AG09309 (cell line): ENCODE data around the gene AK9.

ENCODE experiments used
- DNase-seq: peaks from one replicate; pipeline ENCODE4 v3.0.0-alpha.2; 2010; ENCODE audit warnings: low read depth
- H3K4me3 ChIP-seq: 2 replicates; pipeline ENCODE4 v1.5.1; 2011; ENCODE audit warnings: mild to moderate bottlenecking, low read depth, low read length, moderate library complexity; ENCODE audit not compliant: control insufficient read depth
- TF ChIP-seq, protein P1 (sequence below): IDR thresholded peaks from 2 replicates; pipeline ENCODE4 v1.5.1; 2011; ENCODE audit warnings: mild to moderate bottlenecking, low read depth, low read length, inconsistent platforms; ENCODE audit not compliant: insufficient read depth, control insufficient read depth; ENCODE audit errors: missing control alignments

Gene AK9

DNA sequence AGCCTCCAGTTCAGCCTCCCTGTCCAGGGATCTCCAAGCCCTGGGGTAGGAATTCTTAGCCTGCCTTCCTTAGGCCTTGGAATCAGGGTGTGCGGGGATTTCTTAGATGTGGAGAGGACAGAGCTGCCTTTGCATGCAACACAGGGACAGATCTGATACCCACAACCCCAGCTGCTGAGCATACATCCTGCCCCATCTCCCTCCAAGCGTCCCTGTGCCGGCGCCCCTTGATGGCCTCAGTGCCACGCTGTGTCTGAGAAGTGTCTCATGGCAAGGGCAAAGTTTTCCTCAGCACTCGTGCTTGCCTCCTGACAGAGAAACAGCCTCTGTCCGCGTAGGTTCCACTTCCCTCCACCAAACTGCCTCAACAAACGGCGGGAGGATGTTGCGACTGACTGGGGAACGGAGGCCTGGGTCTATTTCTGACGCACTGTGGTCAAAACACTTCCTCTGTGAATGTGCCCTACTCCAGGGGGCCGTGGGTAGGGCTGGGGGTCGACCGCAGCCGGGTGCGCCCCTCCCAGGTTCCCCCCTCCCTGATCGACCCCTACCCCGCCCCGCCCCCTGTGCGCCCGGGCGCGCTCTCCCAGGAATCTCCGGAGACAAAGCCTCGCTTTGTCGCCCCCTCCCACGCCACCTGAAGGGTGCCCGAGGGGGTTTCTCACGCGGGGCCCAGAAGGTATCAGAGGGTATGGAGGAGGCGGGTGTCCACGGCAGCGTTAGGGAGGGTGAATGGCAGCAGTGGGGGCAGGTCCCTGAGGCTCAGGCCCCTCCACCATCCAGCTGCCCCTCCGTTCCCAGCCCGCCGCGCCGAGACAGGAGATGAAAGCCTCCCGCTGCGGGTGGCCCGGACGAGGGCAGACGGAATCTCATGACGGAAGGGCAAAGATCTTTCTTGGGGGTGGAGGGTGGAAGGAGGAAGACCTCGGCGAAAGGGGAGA, 236.2 kb downstream of the AK9 start:
- DNase-seq: no peak
- peak overlapping the region; percentile 95 for H3K4me3 ChIP-seq
- TF ChIP-seq, protein P1, sequence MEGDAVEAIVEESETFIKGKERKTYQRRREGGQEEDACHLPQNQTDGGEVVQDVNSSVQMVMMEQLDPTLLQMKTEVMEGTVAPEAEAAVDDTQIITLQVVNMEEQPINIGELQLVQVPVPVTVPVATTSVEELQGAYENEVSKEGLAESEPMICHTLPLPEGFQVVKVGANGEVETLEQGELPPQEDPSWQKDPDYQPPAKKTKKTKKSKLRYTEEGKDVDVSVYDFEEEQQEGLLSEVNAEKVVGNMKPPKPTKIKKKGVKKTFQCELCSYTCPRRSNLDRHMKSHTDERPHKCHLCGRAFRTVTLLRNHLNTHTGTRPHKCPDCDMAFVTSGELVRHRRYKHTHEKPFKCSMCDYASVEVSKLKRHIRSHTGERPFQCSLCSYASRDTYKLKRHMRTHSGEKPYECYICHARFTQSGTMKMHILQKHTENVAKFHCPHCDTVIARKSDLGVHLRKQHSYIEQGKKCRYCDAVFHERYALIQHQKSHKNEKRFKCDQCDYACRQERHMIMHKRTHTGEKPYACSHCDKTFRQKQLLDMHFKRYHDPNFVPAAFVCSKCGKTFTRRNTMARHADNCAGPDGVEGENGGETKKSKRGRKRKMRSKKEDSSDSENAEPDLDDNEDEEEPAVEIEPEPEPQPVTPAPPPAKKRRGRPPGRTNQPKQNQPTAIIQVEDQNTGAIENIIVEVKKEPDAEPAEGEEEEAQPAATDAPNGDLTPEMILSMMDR: no peak

DNA sequence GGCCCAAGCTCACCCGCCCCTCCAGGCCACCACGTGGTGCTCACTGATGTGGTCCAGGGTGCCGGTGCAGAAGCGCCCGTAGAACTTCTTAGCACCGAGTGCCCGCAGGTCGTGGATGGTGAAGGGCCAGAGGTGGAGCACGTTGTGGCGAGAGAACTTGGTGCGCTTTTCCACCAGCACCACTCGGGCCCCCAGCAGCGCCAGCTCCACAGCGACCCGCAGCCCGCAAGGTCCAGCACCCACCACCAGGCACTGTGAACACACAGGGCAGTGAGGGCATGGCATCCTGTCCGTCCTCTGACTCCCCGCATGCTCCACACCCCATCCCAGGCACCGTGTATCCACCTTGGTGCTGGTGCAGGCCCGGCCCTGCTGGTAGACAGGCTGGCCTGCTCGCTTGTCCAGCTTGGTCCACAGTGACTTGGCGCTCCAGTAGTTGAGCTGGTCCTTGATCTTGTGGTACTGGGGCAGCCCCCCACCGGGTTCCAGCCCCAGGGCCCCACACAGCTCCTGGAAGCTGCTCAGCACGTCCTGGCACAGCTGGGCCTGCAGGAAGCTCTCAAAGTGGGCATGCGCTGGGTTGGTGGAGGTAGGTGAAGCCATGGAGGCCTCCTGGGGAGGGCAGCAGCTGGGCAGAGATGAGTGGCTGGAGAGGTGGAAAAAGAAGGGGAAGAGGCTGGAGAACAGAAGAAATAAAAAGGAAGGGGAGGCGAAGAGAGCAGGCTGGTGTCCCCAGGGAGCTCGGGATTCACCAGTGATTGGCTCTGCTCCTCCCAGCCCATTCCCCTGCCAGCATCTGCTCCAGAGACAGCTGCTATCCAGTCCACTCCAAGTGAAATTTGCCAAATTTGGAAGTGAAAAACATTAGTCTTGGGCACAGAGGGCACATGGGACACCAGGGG, 237.2 kb downstream of the AK9 start:
- DNase-seq: no peak
- peak overlapping the region; percentile 95 for H3K4me3 ChIP-seq
- TF ChIP-seq, protein P1: no peak

DNA sequence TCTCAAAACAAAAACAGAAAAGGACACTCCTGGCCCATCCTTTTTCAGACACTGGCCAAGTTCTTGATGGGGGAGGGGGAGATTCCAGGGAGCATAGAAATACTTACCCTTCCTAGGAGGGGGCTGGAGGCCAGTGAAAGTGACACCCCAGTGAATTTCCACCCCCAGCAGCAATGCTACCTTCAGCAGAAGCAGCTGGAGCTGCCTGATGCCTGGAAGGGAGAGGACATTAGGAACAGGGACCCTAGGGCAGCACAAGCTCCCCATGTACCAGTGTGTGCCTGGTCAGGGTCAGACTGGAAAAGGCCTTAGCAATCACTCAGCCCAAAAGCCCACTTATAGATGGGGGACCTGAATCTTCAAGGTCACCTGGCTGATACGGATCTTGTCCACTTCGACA, 237.8 kb downstream of the AK9 start:
- TF ChIP-seq, protein P1: no peak
- DNase-seq: no peak
- H3K4me3 ChIP-seq: no peak overlapping the region

DNA sequence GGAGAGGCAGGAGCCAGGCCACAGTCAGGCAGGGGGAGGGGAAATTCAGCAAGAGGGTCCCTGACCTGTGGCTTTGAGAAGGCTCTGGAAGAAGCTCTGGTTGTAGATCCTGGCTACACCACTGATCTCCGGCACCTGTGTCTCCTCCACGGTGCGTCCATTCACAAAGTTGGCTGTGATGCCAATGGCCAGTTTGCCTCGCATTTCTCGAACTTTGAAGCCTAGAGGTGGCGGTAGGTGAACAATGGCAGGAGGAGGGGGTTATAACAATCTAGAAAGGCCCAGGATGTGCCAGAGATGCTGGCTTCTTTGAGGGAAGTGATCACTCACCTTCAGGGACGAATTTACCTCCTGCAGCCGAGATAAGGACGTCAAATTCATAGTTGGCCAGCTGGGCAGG, 238.8 kb downstream of the AK9 start:
- DNase-seq: no peak
- TF ChIP-seq, protein P1: no peak
- H3K4me3 ChIP-seq: no peak overlapping the region

DNA sequence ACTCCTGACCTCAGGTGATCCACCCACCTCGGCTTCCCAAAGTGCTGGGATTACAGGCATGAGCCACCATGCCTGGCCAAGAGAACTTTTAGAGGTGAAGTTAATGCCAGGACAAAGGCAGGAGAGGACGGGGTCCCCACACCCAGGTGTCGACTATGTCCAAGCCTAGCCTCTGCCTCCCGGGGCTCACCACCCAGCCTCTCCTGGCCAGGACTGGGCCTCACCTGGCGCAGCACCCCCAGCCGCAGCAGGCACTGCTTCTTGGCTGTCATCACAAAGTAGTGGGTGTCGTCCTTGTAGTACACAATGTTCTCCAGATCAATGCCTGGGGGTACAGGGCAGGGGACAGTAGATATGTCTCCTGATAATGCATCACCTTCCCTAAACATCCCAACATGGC, 239.6 kb downstream of the AK9 start:
- no peak overlapping the region for H3K4me3 ChIP-seq
- no peak for DNase-seq
- TF ChIP-seq, protein P1: no peak

DNA sequence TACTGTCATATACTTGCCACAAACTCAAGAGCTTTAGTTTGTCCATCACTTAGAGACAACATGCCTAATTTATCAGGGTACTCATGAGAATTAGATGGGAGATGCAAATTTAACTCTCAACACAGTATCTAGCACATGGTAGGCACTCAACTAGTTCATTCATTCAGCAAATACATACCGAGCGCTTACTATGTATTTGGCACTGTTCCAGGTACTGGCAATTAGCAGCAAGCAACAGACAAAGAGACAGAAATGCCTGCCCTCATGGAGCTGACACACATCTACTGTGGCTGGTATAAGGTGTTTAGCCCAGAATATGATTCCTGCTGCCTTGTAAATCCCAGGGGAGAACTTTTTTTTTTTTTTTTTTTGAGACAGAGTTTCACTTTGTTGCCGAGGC, 240.2 kb downstream of the AK9 start:
- H3K4me3 ChIP-seq: no peak overlapping the region
- no peak for DNase-seq
- TF ChIP-seq, protein P1: no peak
